MCF 10A (cell line): ENCODE measurements around the gene MLLT10. TPM values are rescaled to one million over a fixed set of nuclear protein-coding genes. Genes with fewer than 3 reads are reported as not detected.

Source experiments
- BruUV-seq: library from RNA; stranded (reverse); fragments of 400-500 nt; replicated peaks from 2 replicates; lab custom pipeline; 2021; lab: Mats Ljungman, UMichigan
- CTCF ChIA-PET: fragments of 300-600 bp; sonication (Branson Sonifier 250); formaldehyde crosslinking; extraction: SDS; loops from one replicate; lab custom pipeline; 2021; ENCODE audit warnings: antibody characterized with exemption, inconsistent platforms; lab: Yijun Ruan, JAX
- POLR2A ChIA-PET: fragments of 300-600, 350-650 bp; sonication (Branson Sonifier 250); formaldehyde crosslinking; extraction: SDS; loops from one replicate; lab custom pipeline; 2020; ENCODE audit warnings: antibody characterized with exemption, inconsistent platforms; lab: Yijun Ruan, JAX
- DNase-seq: peaks from one replicate; pipeline ENCODE4 v3.0.0-alpha.2; 2018; ENCODE audit not compliant: unreplicated experiment
- H3K27ac Mint-ChIP-seq: one replicate; pipeline ENCODE4 v1.8.0; 2022; ENCODE audit warnings: mild to moderate bottlenecking, low read depth, mixed read lengths; ENCODE audit not compliant: unreplicated experiment
- H3K27me3 Mint-ChIP-seq: one replicate; pipeline ENCODE4 v1.8.0; 2022; ENCODE audit warnings: mixed read lengths; ENCODE audit not compliant: insufficient read depth, unreplicated experiment
- H3K36me3 Mint-ChIP-seq: one replicate; pipeline ENCODE4 v1.8.0; 2022; ENCODE audit warnings: mild to moderate bottlenecking, moderate library complexity, mixed read lengths; ENCODE audit not compliant: insufficient read depth, unreplicated experiment
- H3K4me1 Mint-ChIP-seq: one replicate; pipeline ENCODE4 v1.8.0; 2022; ENCODE audit warnings: mixed read lengths; ENCODE audit not compliant: insufficient read depth, unreplicated experiment
- H3K4me3 Mint-ChIP-seq: one replicate; pipeline ENCODE4 v1.8.0; 2022; ENCODE audit warnings: mild to moderate bottlenecking, moderate library complexity, mixed read lengths; ENCODE audit not compliant: unreplicated experiment
- H3K9me3 Mint-ChIP-seq: one replicate; pipeline ENCODE4 v1.8.0; 2022; ENCODE audit warnings: mixed read lengths; ENCODE audit not compliant: unreplicated experiment
- CTCF ChIP-seq: fragments of 200-600 bp; IDR thresholded peaks from one replicate; pipeline ENCODE4 v1.8.0; 2022; ENCODE audit warnings: antibody characterized with exemption, mild to moderate bottlenecking; ENCODE audit not compliant: unreplicated experiment
- intact Hi-C: fragments of 100-400 bp; cut with micrococcal nuclease; formaldehyde crosslinking; loops from 2 replicates; pipeline ENCODE4 v1.14.1; 2022
- microRNA-seq: library from miRNA; unstranded; fragments of <30 nt; microRNA quantifications from one replicate; pipeline ENCODE4 v1.2.0, GENCODE V29; 2022
- total RNA-seq: library from RNA; stranded (reverse); gene quantifications from 2 replicates; pipeline ENCODE4 v1.2.3, GENCODE V29; 2022

Gene MLLT10
- total RNA-seq, 1 experiment from 2014 or later, result 47.5 TPM

- intact Hi-C loops, result no loop called here
- no peak for DNase-seq
- CTCF ChIA-PET, result no interaction called here
- H3K27me3 Mint-ChIP-seq, result no peaks in the 10 kb centered on the region
- H3K4me1 Mint-ChIP-seq, result peaks cover 11% of the 10 kb centered on the region
- TF ChIP-seq CTCF, result no peak
- H3K4me3 Mint-ChIP-seq, result no peak overlapping the region
- H3K27ac Mint-ChIP-seq, result no peak overlapping the region
- POLR2A ChIA-PET, result interaction anchor here (0.7 kb wide), 1 partner anchor 9 kb away, joined by 4 read pairs; no protein-coding TSS in a partner anchor
- BruUV-seq, result no TSS peak
- H3K36me3 Mint-ChIP-seq, result peaks cover 4% of the 10 kb centered on the region
- H3K9me3 Mint-ChIP-seq, result peaks cover 9% of the 10 kb centered on the region
These were observed 257.2 kb downstream of the MLLT10 start for GRCh38 chr10:21791276-21791675.

Small RNAs within 50 kb of the gene (microRNA-seq; reads per million reads assigned to microRNA genes)
- 2.1 reads per million, percentile 15 among the genes with 10 or more reads in this experiment for gene MIR1915

Other genes starting within 250 kb of the MLLT10 start
- gene SKIDA1, start 8.6 kb upstream of the MLLT10 start, total RNA-seq, result 0.56 and 1.2 TPM in 2 replicates